B cell (primary cell): ENCODE measurements around the gene TGFA.

Experiments
- CTCF ChIP-seq: fragments of 200-600 bp; IDR thresholded peaks from one replicate; pipeline ENCODE4 v1.8.0; 2022; ENCODE audit warnings: antibody characterized with exemption, mild to moderate bottlenecking
- EZH2 ChIP-seq: IDR thresholded peaks from 2 replicates; pipeline ENCODE4 v1.6.1; 2012; ENCODE audit warnings: borderline replicate concordance, low read depth, mild to moderate bottlenecking, moderate library complexity, low read length; ENCODE audit not compliant: insufficient read depth, poor library complexity, severe bottlenecking

GRCh38 chr2:70426341-70426740 is 127.3 kb downstream of the TGFA start:
- TF ChIP-seq CTCF (no peak), EZH2 (no peak)
